SK-N-SH (cell line): ENCODE measurements around the gene LMF1. TPM values are rescaled to one million over a fixed set of nuclear protein-coding genes. Genes with fewer than 3 reads are reported as not detected.

Experiments
- CTCF ChIA-PET: fragments of 300-600, 350-600 bp; formaldehyde crosslinking; extraction: SDS; loops from one replicate; lab custom pipeline; 2021; lab: Yijun Ruan, JAX
- POLR2A ChIA-PET: fragments of 350-600 bp; sonication (Branson Sonifier 250); formaldehyde crosslinking; extraction: SDS; loops from one replicate; lab custom pipeline; 2020; ENCODE audit warnings: antibody characterized with exemption, inconsistent platforms; lab: Yijun Ruan, JAX
- DNase-seq: peaks from one replicate; pipeline ENCODE4 v3.0.0; 2012
- H2AFZ ChIP-seq: fragments of 200-600 bp; sonication (generic); 2 replicates; pipeline ENCODE4 v1.8.1; 2016; ENCODE audit warnings: antibody characterized with exemption, mild to moderate bottlenecking, low read depth
- H3F3A ChIP-seq: fragments of 200-600 bp; sonication (generic); replicated peaks from 2 replicates; pipeline ENCODE3; 2016; ENCODE audit warnings: antibody characterized with exemption, mild to moderate bottlenecking; ENCODE audit not compliant: insufficient read depth
- H3K27ac ChIP-seq, 2 experiments: fragments of 200-500 bp in 1 of 2; fragments of 200-600 bp in 1 of 2; sonication (Bioruptor generic) in 1 of 2; sonication (generic), shearing (Covaris generic) in 1 of 2; 2 replicates each; pipeline versions ENCODE4 v1.5.1 to v1.6.1; 2014 to 2016; ENCODE audit warnings: low read depth in 2 of 2, inconsistent platforms in 1 of 2, low read length in 1 of 2, mild to moderate bottlenecking in 1 of 2, mixed read lengths in 1 of 2
- H3K27me3 ChIP-seq: fragments of 200-600 bp; sonication (generic), shearing (Covaris generic); 2 replicates; pipeline ENCODE4 v1.6.1; 2016; ENCODE audit warnings: mixed run types; ENCODE audit not compliant: insufficient read depth
- H3K36me3 ChIP-seq, 2 experiments: fragments of 200-500 bp in 1 of 2; fragments of 200-600 bp in 1 of 2; sonication (Bioruptor generic) in 1 of 2; sonication (generic) in 1 of 2; replicated peaks in 1 of 2; 2 replicates each; pipeline versions ENCODE3 to v1.5.1; 2014 to 2016; ENCODE audit warnings: low read length in 1 of 2, mild to moderate bottlenecking in 1 of 2; ENCODE audit not compliant: insufficient read depth in 2 of 2, control insufficient read depth in 1 of 2
- H3K4me1 ChIP-seq, 2 experiments: fragments of 200-500 bp in 1 of 2; fragments of 200-600 bp in 1 of 2; sonication (Bioruptor generic) in 1 of 2; sonication (generic), shearing (Covaris generic) in 1 of 2; 2 replicates each; pipeline versions ENCODE4 v1.5.1 to v1.6.1; 2014 to 2016; ENCODE audit warnings: low read depth in 1 of 2, low read length in 1 of 2, mixed run types in 1 of 2; ENCODE audit not compliant: insufficient read depth in 2 of 2, control insufficient read depth in 1 of 2
- H3K4me2 ChIP-seq: fragments of 200-600 bp; sonication (generic), shearing (Covaris generic); 2 replicates; pipeline ENCODE4 v1.6.1; 2017; ENCODE audit warnings: mixed run types
- H3K4me3 ChIP-seq, 2 experiments: fragments of 200-500 bp in 1 of 2; fragments of 200-600 bp in 1 of 2; sonication (Bioruptor generic) in 1 of 2; sonication (generic), shearing (Covaris generic) in 1 of 2; 2 replicates each; pipeline versions ENCODE4 v1.5.1 to v1.8.1; 2014 to 2016; ENCODE audit warnings: low read depth in 2 of 2, inconsistent platforms in 1 of 2, low read length in 1 of 2, mild to moderate bottlenecking in 1 of 2, mixed read lengths in 1 of 2, moderate library complexity in 1 of 2
- H3K79me2 ChIP-seq: fragments of 200-600 bp; sonication (generic); 2 replicates; pipeline ENCODE4 v1.8.1; 2017; ENCODE audit warnings: mild to moderate bottlenecking; ENCODE audit not compliant: insufficient read depth
- H3K9ac ChIP-seq: fragments of 200-600 bp; sonication (generic); 2 replicates; pipeline ENCODE4 v1.6.1; 2017; ENCODE audit warnings: mixed run types
- H3K9me2 ChIP-seq: fragments of 200-600 bp; sonication (generic); 2 replicates; pipeline ENCODE4 v1.6.1; 2017; ENCODE audit warnings: mixed run types
- H3K9me3 ChIP-seq: fragments of 200-600 bp; sonication (generic); 2 replicates; pipeline ENCODE4 v1.6.1; 2017; ENCODE audit warnings: mixed run types, mild to moderate bottlenecking, moderate library complexity
- H4K20me1 ChIP-seq: fragments of 200-600 bp; sonication (generic); 2 replicates; pipeline ENCODE4 v1.6.1; 2017; ENCODE audit warnings: mild to moderate bottlenecking, mixed run types; ENCODE audit not compliant: insufficient read depth
- CHD2 ChIP-seq: fragments of 150-350 bp; IDR thresholded peaks from 2 replicates; pipeline ENCODE4 v1.6.1; 2018; ENCODE audit warnings: low read length; ENCODE audit not compliant: partially characterized antibody
- ELF1 ChIP-seq: IDR thresholded peaks from 2 replicates; pipeline ENCODE4 v1.4.0; 2012
- EP300 ChIP-seq, 2 experiments: IDR thresholded peaks; 2 replicates each; pipeline versions ENCODE4 v1.4.0 to v1.6.1; 2012; ENCODE audit warnings: borderline replicate concordance in 1 of 2, low read depth in 1 of 2, low read length in 1 of 2
- EZH2phosphoT487 ChIP-seq: fragments of 200-600 bp; sonication (generic); IDR thresholded peaks from 2 replicates; pipeline ENCODE4 v1.6.1; 2017; ENCODE audit warnings: low read depth, mixed run types, mild to moderate bottlenecking, antibody characterized with exemption, moderate library complexity, borderline replicate concordance
- FOXJ3 ChIP-seq: sonication (generic); formaldehyde crosslinking; IDR thresholded peaks from 2 replicates; pipeline ENCODE4 v1.5.1; 2020; ENCODE audit warnings: mild to moderate bottlenecking, missing genetic modification reagents
- FOXM1 ChIP-seq: IDR thresholded peaks from 2 replicates; pipeline ENCODE4 v1.4.0; 2012; ENCODE audit warnings: low read depth, mild to moderate bottlenecking
- GABPA ChIP-seq: IDR thresholded peaks from 2 replicates; pipeline ENCODE4 v1.4.0; 2012; ENCODE audit warnings: low read depth, mild to moderate bottlenecking
- IRF3 ChIP-seq: fragments of 150-350 bp; IDR thresholded peaks from 2 replicates; pipeline ENCODE4 v1.6.1; 2016; ENCODE audit warnings: mild to moderate bottlenecking, low read depth, low read length
- MAX ChIP-seq: IDR thresholded peaks from 2 replicates; pipeline ENCODE4 v1.4.0; 2012; ENCODE audit warnings: low read depth
- PBX3 ChIP-seq: IDR thresholded peaks from 2 replicates; pipeline ENCODE4; 2012
- POLR2AphosphoS5 ChIP-seq: IDR thresholded peaks from 2 replicates; pipeline ENCODE4 v1.6.1; 2012; ENCODE audit warnings: low read depth, low read length
- RFX5 ChIP-seq: IDR thresholded peaks from 2 replicates; pipeline ENCODE4 v1.6.1; 2012; ENCODE audit warnings: mild to moderate bottlenecking, improper control_type of control experiment, low read length
- RXRA ChIP-seq: IDR thresholded peaks from 2 replicates; pipeline ENCODE4 v1.4.0; 2012; ENCODE audit warnings: low read depth, mild to moderate bottlenecking, borderline replicate concordance
- TAF1 ChIP-seq: IDR thresholded peaks from 2 replicates; pipeline ENCODE4 v1.6.1; 2012; ENCODE audit warnings: low read depth, mild to moderate bottlenecking, low read length, moderate library complexity, borderline replicate concordance
- TCF12 ChIP-seq: IDR thresholded peaks from 2 replicates; pipeline ENCODE4 v1.4.0; 2012
- TEAD4 ChIP-seq: IDR thresholded peaks from 2 replicates; pipeline ENCODE4 v1.4.0; 2012; ENCODE audit warnings: mild to moderate bottlenecking, borderline replicate concordance; ENCODE audit not compliant: insufficient read depth
- USF2 ChIP-seq: fragments of 150-350 bp; IDR thresholded peaks from 2 replicates; pipeline ENCODE4 v1.6.1; 2017; ENCODE audit warnings: antibody characterized with exemption, low read length, low read depth, borderline replicate concordance
- YY1 ChIP-seq: IDR thresholded peaks from 2 replicates; pipeline ENCODE4 v1.4.0; 2012; ENCODE audit warnings: low read depth, mild to moderate bottlenecking
- WGBS: methylation state at CpG from one replicate; pipeline ENCODE4 v1.1.6; 2017; ENCODE audit warnings: low lambda C conversion rate; 5-methylcytosine and 5-hydroxymethylcytosine counted together
- polyA plus RNA-seq, 3 experiments: library from polyadenylated mRNA; depleted of rRNA; stranded (reverse); fragments of >200 nt; gene quantifications; 2 replicates each; pipeline ENCODE4 v1.2.3, GENCODE V29; 2012
- TF ChIP-seq, protein P1 (sequence below): IDR thresholded peaks from 2 replicates; pipeline ENCODE4 v1.4.0; 2012; ENCODE audit warnings: low read depth, borderline replicate concordance
- TF ChIP-seq, protein P2 (sequence below): IDR thresholded peaks from 2 replicates; pipeline ENCODE4 v1.4.0; 2012; ENCODE audit warnings: low read depth, borderline replicate concordance

The LMF1 gene
- polyA plus RNA-seq, 1 of the 3 experiments (the other 2 are of a cell fraction): 5.7 TPM

DNA sequence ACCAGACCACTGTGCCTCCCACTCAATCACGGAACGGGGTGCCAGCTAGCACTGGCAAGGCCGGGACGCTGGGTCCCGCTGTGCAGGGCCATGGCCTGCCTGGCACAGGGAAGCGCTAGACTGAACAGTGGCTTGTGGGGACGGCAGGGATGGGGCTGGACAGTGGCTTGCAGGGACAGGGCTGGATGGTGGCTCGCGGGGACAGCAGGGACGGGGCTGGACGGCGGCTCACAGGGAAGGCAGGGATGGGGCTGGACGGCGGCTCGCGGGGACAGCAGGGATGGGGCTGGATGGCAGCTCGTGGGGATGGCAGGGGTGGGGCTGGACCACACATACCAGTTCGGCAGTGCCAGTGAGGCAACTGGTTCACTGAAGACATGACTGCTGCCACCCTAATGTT, 32.6 kb downstream of the LMF1 start:
- Histone ChIP-seq H3K27ac (no peak overlapping the region), H3K9ac (no peak overlapping the region), H3K79me2 (no peaks in the 10 kb centered on the region), H3K9me2 (no peaks in the 10 kb centered on the region), H3K36me3 (peaks cover 0 to 3% of the 10 kb centered on the region in 2 experiments), H3K27me3 (no peaks in the 10 kb centered on the region), H3K9me3 (no peaks in the 10 kb centered on the region), H3K4me2 (no peak overlapping the region), H3K4me3 (no peak overlapping the region), H3K4me1 (no peaks in the 10 kb centered on the region), H4K20me1 (no peaks in the 10 kb centered on the region), H3F3A (no peaks in the 10 kb centered on the region), H2AFZ (no peak overlapping the region)
- ChIA-PET CTCF (interaction anchor here (1.1 kb wide), 1 partner anchor 8 kb away, joined by 3 read pairs; no protein-coding TSS in a partner anchor), POLR2A (no interaction called here)
- 78% methylated on average over 16 of the region's 18 CpGs for WGBS
- TF ChIP-seq FOXM1 (no peak), TEAD4 (no peak), POLR2AphosphoS5 (no peak), MAX (no peak), IRF3 (no peak), RXRA (no peak), TAF1 (no peak), RFX5 (no peak), YY1 (no peak)
- TF ChIP-seq, protein P1, sequence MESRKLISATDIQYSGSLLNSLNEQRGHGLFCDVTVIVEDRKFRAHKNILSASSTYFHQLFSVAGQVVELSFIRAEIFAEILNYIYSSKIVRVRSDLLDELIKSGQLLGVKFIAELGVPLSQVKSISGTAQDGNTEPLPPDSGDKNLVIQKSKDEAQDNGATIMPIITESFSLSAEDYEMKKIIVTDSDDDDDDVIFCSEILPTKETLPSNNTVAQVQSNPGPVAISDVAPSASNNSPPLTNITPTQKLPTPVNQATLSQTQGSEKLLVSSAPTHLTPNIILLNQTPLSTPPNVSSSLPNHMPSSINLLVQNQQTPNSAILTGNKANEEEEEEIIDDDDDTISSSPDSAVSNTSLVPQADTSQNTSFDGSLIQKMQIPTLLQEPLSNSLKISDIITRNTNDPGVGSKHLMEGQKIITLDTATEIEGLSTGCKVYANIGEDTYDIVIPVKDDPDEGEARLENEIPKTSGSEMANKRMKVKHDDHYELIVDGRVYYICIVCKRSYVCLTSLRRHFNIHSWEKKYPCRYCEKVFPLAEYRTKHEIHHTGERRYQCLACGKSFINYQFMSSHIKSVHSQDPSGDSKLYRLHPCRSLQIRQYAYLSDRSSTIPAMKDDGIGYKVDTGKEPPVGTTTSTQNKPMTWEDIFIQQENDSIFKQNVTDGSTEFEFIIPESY: no peak
- no peak for DNase-seq

GRCh38 chr16:937723-938122, 33.1 kb downstream of the LMF1 start:
- no peak overlapping the region for H3K4me2 ChIP-seq
- WGBS: 80% methylated on average over 6 of the region's 6 CpGs
- peaks cover 0 to 3% of the 10 kb centered on the region in 2 experiments for H3K36me3 ChIP-seq
- no peaks in the 10 kb centered on the region for H3K27me3 ChIP-seq
- no peak for DNase-seq
- H3K79me2 ChIP-seq: no peaks in the 10 kb centered on the region
- no peaks in the 10 kb centered on the region for H4K20me1 ChIP-seq
- POLR2A ChIA-PET: no interaction called here
- no peak overlapping the region for H3K27ac ChIP-seq
- CTCF ChIA-PET: interaction anchor here (1.1 kb wide), 1 partner anchor 8 kb away, joined by 3 read pairs; no protein-coding TSS in a partner anchor
- no peak overlapping the region for H3K9ac ChIP-seq
- no peaks in the 10 kb centered on the region for H3K9me2 ChIP-seq
- no peak overlapping the region for H3K4me3 ChIP-seq
- no peaks in the 10 kb centered on the region for H3K9me3 ChIP-seq
- H2AFZ ChIP-seq: no peak overlapping the region
- no peaks in the 10 kb centered on the region for H3K4me1 ChIP-seq
- H3F3A ChIP-seq: no peaks in the 10 kb centered on the region
- no peak for TF ChIP-seq POLR2AphosphoS5
- no peak for TF ChIP-seq YY1
- TF ChIP-seq TCF12: no peak
- TF ChIP-seq GABPA: no peak
- TF ChIP-seq FOXM1: no peak
- TF ChIP-seq EZH2phosphoT487: no peak
- TF ChIP-seq RFX5: no peak
- no peak for TF ChIP-seq TEAD4
- no peak for TF ChIP-seq ELF1
- no peak for TF ChIP-seq IRF3
- TF ChIP-seq, protein P2, sequence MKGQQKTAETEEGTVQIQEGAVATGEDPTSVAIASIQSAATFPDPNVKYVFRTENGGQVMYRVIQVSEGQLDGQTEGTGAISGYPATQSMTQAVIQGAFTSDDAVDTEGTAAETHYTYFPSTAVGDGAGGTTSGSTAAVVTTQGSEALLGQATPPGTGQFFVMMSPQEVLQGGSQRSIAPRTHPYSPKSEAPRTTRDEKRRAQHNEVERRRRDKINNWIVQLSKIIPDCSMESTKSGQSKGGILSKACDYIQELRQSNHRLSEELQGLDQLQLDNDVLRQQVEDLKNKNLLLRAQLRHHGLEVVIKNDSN: no peak
- no peak for TF ChIP-seq FOXJ3
- no peak for TF ChIP-seq TAF1
- TF ChIP-seq CHD2: no peak
- TF ChIP-seq USF2: no peak
- no peak for TF ChIP-seq EP300 (IDR thresholded peaks at IDR 0.05; ENCODE audit: borderline replicate concordance in 1 of 2, low read depth in 1 of 2, low read length in 1 of 2)
- TF ChIP-seq PBX3: no peak
